ENCODE results near the gene ISY1. TPM values are rescaled to one million over a fixed set of nuclear protein-coding genes. Genes with fewer than 3 reads are reported as not detected.

The ISY1 gene
- total RNA-seq, 1 experiment from 2014 or later = 46.6 TPM

DNA sequence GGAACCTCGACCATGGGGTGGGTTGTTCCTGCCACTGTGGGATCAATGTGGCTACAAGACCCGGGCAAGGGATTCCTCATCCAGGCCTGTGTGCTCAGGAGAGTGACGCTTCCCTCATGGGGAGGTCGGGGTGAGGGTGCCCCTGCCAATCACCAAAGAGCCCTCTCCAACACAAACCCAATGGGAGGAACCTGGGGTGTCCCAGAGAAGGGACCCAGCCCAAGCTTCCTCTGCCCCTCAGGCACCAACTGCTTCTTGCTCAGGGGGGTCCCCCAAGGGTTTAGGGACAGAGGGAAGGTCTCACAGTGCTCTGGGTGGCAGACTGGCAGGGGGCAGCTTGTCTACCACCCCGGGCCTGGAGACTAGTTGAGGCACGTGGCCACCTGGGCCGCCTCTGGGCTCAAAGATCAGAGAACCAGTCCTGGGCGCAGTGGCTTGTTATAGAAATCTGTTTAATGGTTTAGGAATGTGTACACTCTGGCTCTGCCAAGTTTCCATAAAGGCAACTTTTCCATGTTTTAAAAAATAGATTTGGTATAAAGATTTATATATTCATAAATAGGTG, 73.6 kb downstream of the ISY1 start:
- no peak for DNase-seq (ENCODE audit: low read depth)

DNA sequence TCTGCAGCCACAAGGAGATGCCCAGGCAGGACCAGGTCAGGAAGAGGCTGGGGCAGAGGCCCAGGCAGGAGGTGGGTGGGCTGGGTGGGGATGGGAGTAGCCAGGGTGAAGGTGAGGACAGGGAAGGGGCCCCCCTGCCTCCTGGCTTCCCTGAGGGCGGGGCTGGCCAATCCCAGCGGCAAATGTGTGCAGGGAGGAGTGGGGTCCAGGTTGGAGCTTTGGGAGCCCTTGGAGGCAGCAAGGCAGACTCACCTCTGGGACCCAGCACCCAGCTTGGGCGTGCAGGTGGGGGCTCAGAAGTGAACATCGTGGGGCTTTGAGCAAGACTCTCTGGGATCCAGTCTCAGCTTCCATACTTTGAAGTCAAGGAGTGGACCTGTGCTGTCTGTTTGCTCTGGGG, 75.0 kb downstream of the ISY1 start:
- no peak for DNase-seq (ENCODE audit: low read depth)

DNA sequence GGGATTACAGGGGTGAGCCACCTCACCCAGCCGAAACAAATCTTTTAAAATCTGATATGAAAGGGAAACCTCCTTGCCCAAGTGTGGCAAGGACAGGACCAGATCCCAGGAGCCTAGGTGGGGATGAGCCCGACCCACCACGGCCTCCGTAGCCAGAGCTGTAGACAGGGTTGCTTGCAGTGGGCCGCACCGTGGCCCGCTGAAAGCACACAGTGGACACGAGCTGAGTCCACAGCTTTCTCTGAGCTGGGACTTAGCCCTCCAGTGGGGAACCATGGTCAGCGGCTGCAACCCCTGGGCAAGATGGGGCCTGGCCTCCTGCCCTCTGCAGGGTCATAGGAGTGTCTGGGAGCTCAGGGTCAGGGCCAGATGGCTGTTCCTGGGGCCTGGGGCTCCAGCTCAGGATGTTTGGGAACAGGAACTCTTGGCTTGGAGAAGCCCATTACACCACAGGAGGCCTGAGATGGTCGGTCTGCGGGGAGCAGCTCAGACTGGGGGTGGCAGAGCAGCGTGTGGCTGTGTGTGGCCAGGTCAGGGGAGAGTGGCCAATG, 75.6 kb downstream of the ISY1 start:
- DNase-seq (ENCODE audit: low read depth) = no peak

DNA sequence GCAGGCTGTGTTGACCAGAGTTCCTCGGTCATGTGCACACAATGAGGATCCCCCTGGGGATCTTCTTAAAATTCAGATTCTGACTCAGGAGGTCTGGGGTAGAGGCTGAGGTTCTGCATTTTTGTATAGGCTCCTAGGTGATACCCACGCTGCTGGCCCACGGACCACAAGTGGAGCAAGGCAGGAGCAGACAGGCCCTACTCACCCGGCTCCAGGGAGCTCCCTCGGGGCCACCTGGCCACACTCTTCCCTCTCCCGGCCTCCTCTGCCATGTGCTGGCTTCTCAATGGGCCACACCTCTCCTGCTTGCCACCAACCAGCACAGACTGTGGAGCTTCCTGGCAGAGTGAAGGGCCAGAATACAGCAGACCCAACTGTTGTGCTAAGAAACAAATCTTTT, 76.4 kb downstream of the ISY1 start:
- no peak for DNase-seq (ENCODE audit: low read depth)

DNA sequence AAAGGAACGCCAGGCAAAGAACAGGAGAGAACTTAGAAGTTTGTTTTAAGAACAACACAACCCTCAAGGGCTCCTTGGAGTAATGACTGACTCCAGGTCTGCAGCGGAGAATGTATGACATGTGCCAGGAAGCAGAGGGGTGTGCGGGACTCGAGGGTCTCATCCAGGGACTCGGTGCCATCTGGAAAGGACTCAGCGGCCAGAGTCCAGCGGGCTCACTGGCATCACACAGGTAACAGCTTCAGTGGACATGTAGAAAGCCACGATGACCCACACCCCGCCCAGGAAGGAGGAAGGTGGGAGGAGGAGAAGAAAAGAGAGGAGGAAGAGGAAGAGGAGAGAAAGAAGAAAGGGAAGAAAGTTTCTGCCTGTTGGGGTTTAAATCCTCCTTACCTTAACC, 78.8 kb downstream of the ISY1 start:
- DNase-seq (ENCODE audit: low read depth) = no peak

DNA sequence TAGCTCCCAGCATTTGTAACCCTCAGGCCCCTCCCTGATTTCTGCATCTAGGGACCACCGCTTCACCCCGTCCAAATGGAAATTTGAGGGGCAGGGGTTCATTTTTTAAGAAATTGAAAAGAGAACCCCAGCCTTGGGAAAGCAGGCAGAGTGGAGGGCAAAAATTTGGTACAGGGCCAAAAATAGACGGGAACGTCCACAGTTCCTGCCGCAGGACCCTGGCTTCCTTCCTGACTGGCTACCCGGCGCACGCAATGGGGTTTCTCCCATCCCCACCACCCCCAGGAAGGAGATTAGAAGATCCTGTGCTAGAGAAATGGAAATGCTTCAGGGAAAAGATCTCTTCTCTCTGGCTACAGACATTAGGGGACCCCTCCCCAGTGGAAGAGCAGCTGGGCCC, 79.4 kb downstream of the ISY1 start:
- DNase-seq (ENCODE audit: low read depth) = no peak

DNA sequence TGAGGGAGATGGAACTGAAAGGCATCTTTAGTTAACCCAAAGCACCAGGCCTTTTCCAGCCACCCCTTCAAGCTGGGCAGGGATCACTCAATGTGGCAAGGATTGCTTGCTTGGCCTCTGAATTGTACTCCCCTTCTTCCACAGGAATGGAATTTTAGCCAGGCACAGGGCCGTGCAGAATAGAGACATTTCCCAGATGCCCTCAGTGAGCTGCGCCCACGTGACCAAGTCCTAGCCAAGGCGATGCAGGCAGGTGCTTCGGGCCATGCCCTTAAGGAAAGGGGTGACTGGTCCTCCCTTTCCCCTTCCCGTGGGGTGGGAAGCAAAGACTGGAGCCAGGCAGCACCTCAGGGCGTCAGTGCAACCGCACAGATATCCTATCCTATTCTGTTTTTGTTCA, 82.4 kb downstream of the ISY1 start:
- no peak for DNase-seq (ENCODE audit: low read depth)

Other genes with a start within 250 kb of the ISY1 start
- 0.36 TPM in 1 of 2 replicates, not detected in the other for gene CFAP92, start 167.0 kb downstream of the ISY1 start, total RNA-seq (2014; rRNA removed; shearing (Covaris generic))
- not detected in 2 replicates for gene EFCC1, start 159.8 kb downstream of the ISY1 start, total RNA-seq (2014; rRNA removed; shearing (Covaris generic))
- gene GP9, start 100.3 kb downstream of the ISY1 start, total RNA-seq (2014; rRNA removed; shearing (Covaris generic)) = not detected in 2 replicates
- 10.8 and 14.4 TPM in 2 replicates for gene RAB43, start 39.3 kb downstream of the ISY1 start, total RNA-seq (2014; rRNA removed; shearing (Covaris generic))
- 394 and 396 TPM in 2 replicates for gene CNBP, start 22.8 kb upstream of the ISY1 start, total RNA-seq (2014; rRNA removed; shearing (Covaris generic))
- 139 and 166 TPM in 2 replicates for gene COPG1, start 88.5 kb upstream of the ISY1 start, total RNA-seq (2014; rRNA removed; shearing (Covaris generic))
- 38.2 and 38.3 TPM in 2 replicates for gene HMCES, start 117.8 kb upstream of the ISY1 start, total RNA-seq (2014; rRNA removed; shearing (Covaris generic))

Measured in RPMI7951 (cell line).